Endothelial cell of umbilical vein (primary cell): ENCODE results near the gene KIAA0753. TPM values are rescaled to one million over a fixed set of nuclear protein-coding genes. Genes with fewer than 3 reads are reported as not detected.

Experiments used
- BruUV-seq: library from RNA; stranded (reverse); fragments of 400-500 nt; replicated peaks from 2 replicates; lab custom pipeline; 2021; lab: Mats Ljungman, UMichigan
- CTCF ChIA-PET: fragments of 300-600, 350-600 bp; sonication (Branson Sonifier 250); formaldehyde crosslinking; loops from one replicate; lab custom pipeline; 2021; ENCODE audit warnings: antibody characterized with exemption, inconsistent platforms; lab: Charles Lee
- POLR2A ChIA-PET: fragments of 300-600, 350-600 bp; sonication (Branson Sonifier 250); formaldehyde crosslinking; loops from one replicate; lab custom pipeline; 2021; ENCODE audit warnings: antibody characterized with exemption, inconsistent platforms; lab: Charles Lee
- DNase-seq: peaks from one replicate; pipeline ENCODE4 v3.0.0-alpha.2; 2011; ENCODE audit warnings: low read depth, low spot score
- FAIRE-seq: peaks from 2 replicates; lab custom pipeline; 2011; peaks lifted over from hg19 to GRCh38; lab: Jason Lieb, UNC
- H2AFZ ChIP-seq: 2 replicates; pipeline ENCODE4 v1.6.0; 2012; ENCODE audit warnings: low read depth, low read length, control low read depth, inconsistent platforms
- H3K27ac ChIP-seq: 2 replicates; pipeline ENCODE4 v1.5.1; 2011; ENCODE audit warnings: low read depth, mild to moderate bottlenecking, control low read depth, low read length, moderate library complexity; ENCODE audit not compliant: insufficient read depth
- H3K27me3 ChIP-seq, 2 experiments: 2 replicates each; pipeline versions ENCODE4 v1.6.0 to v1.6.1; 2011; ENCODE audit warnings: low read length in 2 of 2, mixed read lengths in 1 of 2; ENCODE audit not compliant: control insufficient read depth in 2 of 2, insufficient read depth in 2 of 2
- H3K36me3 ChIP-seq, 2 experiments: 2 replicates in 1 of 2; 3 replicates in 1 of 2; pipeline ENCODE4 v1.5.1; 2011; ENCODE audit warnings: low read length in 2 of 2, mild to moderate bottlenecking in 1 of 2, moderate library complexity in 1 of 2; ENCODE audit not compliant: control insufficient read depth in 2 of 2, insufficient read depth in 2 of 2; ENCODE audit errors: extremely low read depth in 1 of 2
- H3K4me1 ChIP-seq: 3 replicates; pipeline ENCODE4 v1.5.1; 2011; ENCODE audit warnings: mild to moderate bottlenecking, low read length; ENCODE audit not compliant: control insufficient read depth, insufficient read depth; ENCODE audit errors: extremely low read depth
- H3K4me2 ChIP-seq: 2 replicates; pipeline ENCODE4 v1.6.1; 2011; ENCODE audit warnings: low read length, control low read depth, mixed read lengths; ENCODE audit not compliant: insufficient read depth
- H3K4me3 ChIP-seq, 3 experiments: fragments of 200-600 bp in 1 of 3; sonication (generic), shearing (Covaris generic) in 1 of 3; replicated peaks in 1 of 3; 2 replicates each; pipeline ENCODE4 v1.5.1; 2011 to 2016; ENCODE audit warnings: control low read depth in 3 of 3, low read length in 3 of 3, mild to moderate bottlenecking in 2 of 3, inconsistent platforms in 1 of 3, low read depth in 1 of 3, moderate library complexity in 1 of 3; ENCODE audit not compliant: insufficient read depth in 1 of 3
- H3K79me2 ChIP-seq: 2 replicates; pipeline ENCODE4 v1.6.0; 2012; ENCODE audit warnings: low read length, inconsistent platforms; ENCODE audit not compliant: control insufficient read depth, insufficient read depth
- H3K9ac ChIP-seq: replicated peaks from 2 replicates; pipeline ENCODE3; 2011; ENCODE audit warnings: low read length, control low read depth; ENCODE audit not compliant: insufficient read depth; ENCODE audit errors: extremely low read depth
- H3K9me1 ChIP-seq: replicated peaks from 3 replicates; pipeline ENCODE4 v1.6.0; 2011; ENCODE audit warnings: mild to moderate bottlenecking, low read length; ENCODE audit not compliant: control insufficient read depth, insufficient read depth; ENCODE audit errors: extremely low read depth
- H3K9me3 ChIP-seq: replicated peaks from 2 replicates; pipeline ENCODE4 v1.5.1; 2012; ENCODE audit warnings: low read length, inconsistent platforms; ENCODE audit not compliant: control insufficient read depth, insufficient read depth
- H4K20me1 ChIP-seq: replicated peaks from 2 replicates; pipeline ENCODE3; 2011; ENCODE audit warnings: mild to moderate bottlenecking, low read length; ENCODE audit not compliant: control insufficient read depth, insufficient read depth; ENCODE audit errors: extremely low read depth
- FOS ChIP-seq: IDR thresholded peaks from 2 replicates; pipeline ENCODE4 v1.6.1; 2011; ENCODE audit warnings: mild to moderate bottlenecking, low read length, moderate library complexity, borderline replicate concordance; ENCODE audit not compliant: insufficient read depth
- GATA2 ChIP-seq: IDR thresholded peaks from 2 replicates; pipeline ENCODE4 v1.7.0; 2011; ENCODE audit warnings: low read depth, mild to moderate bottlenecking, moderate library complexity, mixed read lengths, low read length; ENCODE audit not compliant: insufficient read length, insufficient read depth
- JUN ChIP-seq: IDR thresholded peaks from 2 replicates; pipeline ENCODE4 v1.6.1; 2011; ENCODE audit warnings: borderline replicate concordance, low read depth; ENCODE audit not compliant: insufficient read length, insufficient read depth
- MYC ChIP-seq: IDR thresholded peaks from one replicate; pipeline ENCODE4 v1.6.1; 2011; ENCODE audit warnings: mild to moderate bottlenecking, low read depth, low read length
- POLR2A ChIP-seq: IDR thresholded peaks from 2 replicates; pipeline ENCODE4 v1.6.1; 2012; ENCODE audit warnings: low read depth, mild to moderate bottlenecking, control low read depth, low read length
- POLR2AphosphoS5 ChIP-seq: IDR thresholded peaks from 2 replicates; pipeline ENCODE4 v1.6.1; 2012; ENCODE audit warnings: low read depth, mild to moderate bottlenecking, control low read depth, low read length, moderate library complexity; ENCODE audit not compliant: insufficient read depth
- dilution Hi-C: fragments of 300-500 bp; cut with MboI; formaldehyde crosslinking; loops from one replicate; pipeline ENCODE4 v1.15.0; 2019; ENCODE audit warnings: low sequenced_read_pairs; ENCODE audit not compliant: extremely low pct_ligation_motif_present
- intact Hi-C: fragments of 100-400 bp; cut with micrococcal nuclease; formaldehyde crosslinking; loops from one replicate; pipeline ENCODE4 v1.10.0; 2022
- polyA plus RNA-seq, 4 experiments: library from polyadenylated mRNA; depleted of rRNA in 3 of 4; stranded (reverse) in 3 of 4; unstranded in 1 of 4; fragments of >200 nt; gene quantifications; 2 replicates each; pipeline versions ENCODE4 v1.2.1 to v1.2.3, GENCODE V29; 2011 to 2012; ENCODE audit warnings: missing spikeins in 1 of 4
- total RNA-seq: library from RNA; stranded (reverse); gene quantifications from 2 replicates; pipeline ENCODE4 v1.2.3, GENCODE V29; 2021
- TF ChIP-seq, protein P1 (sequence below), 2 donors: IDR thresholded peaks; 1 replicate in 1 of 2; 2 replicates in 1 of 2; pipeline ENCODE4 v1.5.1; 2011; ENCODE audit warnings: low read length in 2 of 2, mild to moderate bottlenecking in 2 of 2, moderate library complexity in 2 of 2, control low read depth in 1 of 2, inconsistent platforms in 1 of 2, low read depth in 1 of 2; ENCODE audit not compliant: insufficient read depth in 1 of 2; ENCODE audit errors: extremely low read depth in 1 of 2
- TF ChIP-seq, protein P2 (sequence below): IDR thresholded peaks from 2 replicates; pipeline ENCODE4 v1.6.1; 2011; ENCODE audit not compliant: insufficient read depth, insufficient read length

KIAA0753 gene
- total and polyA plus RNA-seq, 2 donors (not counting 3 experiments of a cell fraction or from before 2014, with no cell fraction given), result 5.3 to 23.9 TPM

DNA sequence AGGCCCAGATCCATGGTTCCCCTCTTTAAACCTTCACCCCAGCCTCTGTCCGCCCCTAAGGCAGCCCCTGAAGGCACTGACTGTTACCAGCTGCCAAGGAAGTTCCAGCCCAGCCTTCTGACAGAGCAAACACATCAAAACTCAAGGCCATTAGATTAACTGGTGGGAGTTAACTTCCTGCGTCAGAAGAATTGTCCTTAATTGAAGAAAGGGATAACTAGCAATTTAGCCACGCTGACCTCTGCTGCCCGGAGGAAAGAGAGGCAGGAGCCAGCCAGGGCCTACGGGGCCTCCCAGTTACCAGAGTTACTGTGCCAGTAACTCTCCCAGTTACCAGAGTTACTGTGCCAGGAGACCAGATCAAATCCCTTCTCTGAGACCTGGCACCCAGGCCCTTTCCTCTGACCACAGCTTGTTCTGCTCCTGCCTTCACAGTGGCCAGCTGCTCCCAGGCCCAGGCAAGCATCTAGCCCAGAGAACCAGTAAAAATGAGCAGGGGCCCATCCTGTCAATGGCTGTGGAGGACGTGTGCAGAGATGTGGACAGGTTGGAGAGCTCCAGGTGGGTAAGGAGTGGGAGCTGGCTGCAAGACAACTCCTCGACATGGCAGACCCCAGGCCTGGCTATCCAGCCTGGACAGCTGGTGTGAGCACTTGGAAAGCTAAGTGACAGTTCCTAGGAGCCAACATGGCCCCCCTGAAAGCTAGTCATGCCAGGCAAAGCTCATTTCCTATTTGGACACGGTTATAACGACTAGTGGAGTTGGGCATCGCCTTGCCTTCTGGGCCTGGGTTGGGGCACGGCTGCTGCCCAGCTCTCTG is 81.4 kb downstream of the KIAA0753 start:
- DNase-seq, result peak; percentile 10
- H4K20me1 ChIP-seq, result no peaks in the 10 kb centered on the region
- no peaks in the 10 kb centered on the region for H3K79me2 ChIP-seq
- H3K4me1 ChIP-seq, result peaks cover 3% of the 10 kb centered on the region
- ChIA-PET POLR2A (no interaction called here), CTCF (interaction anchor here (0.9 to 2.1 kb wide), 5 partner anchors 9 to 86 kb away, joined by 3 to 11 read pairs (median 5); no protein-coding TSS in a partner anchor)
- no peak for FAIRE-seq
- H3K4me3 ChIP-seq, result no peak overlapping the region
- TF ChIP-seq POLR2AphosphoS5, result no peak
- no peak for TF ChIP-seq MYC
- TF ChIP-seq, protein P1, sequence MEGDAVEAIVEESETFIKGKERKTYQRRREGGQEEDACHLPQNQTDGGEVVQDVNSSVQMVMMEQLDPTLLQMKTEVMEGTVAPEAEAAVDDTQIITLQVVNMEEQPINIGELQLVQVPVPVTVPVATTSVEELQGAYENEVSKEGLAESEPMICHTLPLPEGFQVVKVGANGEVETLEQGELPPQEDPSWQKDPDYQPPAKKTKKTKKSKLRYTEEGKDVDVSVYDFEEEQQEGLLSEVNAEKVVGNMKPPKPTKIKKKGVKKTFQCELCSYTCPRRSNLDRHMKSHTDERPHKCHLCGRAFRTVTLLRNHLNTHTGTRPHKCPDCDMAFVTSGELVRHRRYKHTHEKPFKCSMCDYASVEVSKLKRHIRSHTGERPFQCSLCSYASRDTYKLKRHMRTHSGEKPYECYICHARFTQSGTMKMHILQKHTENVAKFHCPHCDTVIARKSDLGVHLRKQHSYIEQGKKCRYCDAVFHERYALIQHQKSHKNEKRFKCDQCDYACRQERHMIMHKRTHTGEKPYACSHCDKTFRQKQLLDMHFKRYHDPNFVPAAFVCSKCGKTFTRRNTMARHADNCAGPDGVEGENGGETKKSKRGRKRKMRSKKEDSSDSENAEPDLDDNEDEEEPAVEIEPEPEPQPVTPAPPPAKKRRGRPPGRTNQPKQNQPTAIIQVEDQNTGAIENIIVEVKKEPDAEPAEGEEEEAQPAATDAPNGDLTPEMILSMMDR (IDR thresholded peaks at IDR 0.05; ENCODE audit: extremely low read depth in 1 of 2, insufficient read depth in 1 of 2, low read depth in 1 of 2, low read length in 2 of 2), result no peak
- no peak for TF ChIP-seq POLR2A
- TF ChIP-seq, protein P2, sequence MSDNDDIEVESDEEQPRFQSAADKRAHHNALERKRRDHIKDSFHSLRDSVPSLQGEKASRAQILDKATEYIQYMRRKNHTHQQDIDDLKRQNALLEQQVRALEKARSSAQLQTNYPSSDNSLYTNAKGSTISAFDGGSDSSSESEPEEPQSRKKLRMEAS, result no peak
- no peak for TF ChIP-seq GATA2
- TF ChIP-seq FOS, result no peak
- no peak for TF ChIP-seq JUN
- no peaks in the 10 kb centered on the region for H3K9me3 ChIP-seq
- H3K9ac ChIP-seq, result no peak overlapping the region
- dilution Hi-C loops, result no loop called here
- no peak overlapping the region for H3K27ac ChIP-seq
- peaks cover 9 to 16% of the 10 kb centered on the region in 2 experiments for H3K27me3 ChIP-seq
- H3K36me3 ChIP-seq, result no peaks in the 10 kb centered on the region
- no peak overlapping the region for H2AFZ ChIP-seq
- BruUV-seq, result no TSS peak
- H3K4me2 ChIP-seq, result no peak overlapping the region
- intact Hi-C loops, result loop anchor here (1.0 kb wide), 1 partner anchor 86 kb away; no protein-coding TSS in a partner anchor
- no peaks in the 10 kb centered on the region for H3K9me1 ChIP-seq
